ENCODE measurements around the gene AASDH.
"Not testable (repeated sequence)": the region's sequence is repeated elsewhere in the genome, so short reads cannot be mapped to it uniquely, and the experiment has no call there.

Gene AASDH

DNA sequence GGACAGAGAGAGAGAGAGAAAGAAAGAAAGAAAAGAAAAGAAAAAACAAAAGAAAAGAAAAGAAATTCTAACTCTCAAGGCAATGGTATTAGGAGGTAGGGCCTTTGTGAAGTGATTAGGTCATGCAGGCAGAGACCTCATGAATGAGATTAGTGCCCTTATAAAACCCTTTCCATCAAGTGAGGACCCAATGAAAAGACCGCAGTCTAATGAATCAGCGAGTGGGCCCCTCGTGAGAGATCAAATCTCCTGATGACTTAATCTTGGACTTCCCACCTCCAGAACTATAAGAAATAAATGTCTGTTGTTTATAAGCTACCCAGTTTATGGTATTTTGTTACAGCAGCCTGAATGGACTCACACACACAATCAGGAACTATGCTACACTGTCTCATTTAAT lies 16.9 kb downstream of the AASDH start:
- no peak for DNase-seq (ENCODE audit: low read depth)
- TF ChIP-seq POLR2A (IDR thresholded peaks at IDR 0.05; ENCODE audit: extremely low read depth, insufficient read length) (no peak), MYC (IDR thresholded peaks at IDR 0.05; ENCODE audit: low read depth, low read length) (no peak)
- TF ChIP-seq, protein P1, sequence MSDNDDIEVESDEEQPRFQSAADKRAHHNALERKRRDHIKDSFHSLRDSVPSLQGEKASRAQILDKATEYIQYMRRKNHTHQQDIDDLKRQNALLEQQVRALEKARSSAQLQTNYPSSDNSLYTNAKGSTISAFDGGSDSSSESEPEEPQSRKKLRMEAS (IDR thresholded peaks at IDR 0.05; ENCODE audit: low read depth, low read length), result no peak
- TF ChIP-seq, protein P2, sequence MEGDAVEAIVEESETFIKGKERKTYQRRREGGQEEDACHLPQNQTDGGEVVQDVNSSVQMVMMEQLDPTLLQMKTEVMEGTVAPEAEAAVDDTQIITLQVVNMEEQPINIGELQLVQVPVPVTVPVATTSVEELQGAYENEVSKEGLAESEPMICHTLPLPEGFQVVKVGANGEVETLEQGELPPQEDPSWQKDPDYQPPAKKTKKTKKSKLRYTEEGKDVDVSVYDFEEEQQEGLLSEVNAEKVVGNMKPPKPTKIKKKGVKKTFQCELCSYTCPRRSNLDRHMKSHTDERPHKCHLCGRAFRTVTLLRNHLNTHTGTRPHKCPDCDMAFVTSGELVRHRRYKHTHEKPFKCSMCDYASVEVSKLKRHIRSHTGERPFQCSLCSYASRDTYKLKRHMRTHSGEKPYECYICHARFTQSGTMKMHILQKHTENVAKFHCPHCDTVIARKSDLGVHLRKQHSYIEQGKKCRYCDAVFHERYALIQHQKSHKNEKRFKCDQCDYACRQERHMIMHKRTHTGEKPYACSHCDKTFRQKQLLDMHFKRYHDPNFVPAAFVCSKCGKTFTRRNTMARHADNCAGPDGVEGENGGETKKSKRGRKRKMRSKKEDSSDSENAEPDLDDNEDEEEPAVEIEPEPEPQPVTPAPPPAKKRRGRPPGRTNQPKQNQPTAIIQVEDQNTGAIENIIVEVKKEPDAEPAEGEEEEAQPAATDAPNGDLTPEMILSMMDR (IDR thresholded peaks at IDR 0.05; ENCODE audit: low read depth, low read length), result no peak
- H3K4me3 ChIP-seq (ENCODE audit: low read depth, low read length), result no peak overlapping the region

DNA sequence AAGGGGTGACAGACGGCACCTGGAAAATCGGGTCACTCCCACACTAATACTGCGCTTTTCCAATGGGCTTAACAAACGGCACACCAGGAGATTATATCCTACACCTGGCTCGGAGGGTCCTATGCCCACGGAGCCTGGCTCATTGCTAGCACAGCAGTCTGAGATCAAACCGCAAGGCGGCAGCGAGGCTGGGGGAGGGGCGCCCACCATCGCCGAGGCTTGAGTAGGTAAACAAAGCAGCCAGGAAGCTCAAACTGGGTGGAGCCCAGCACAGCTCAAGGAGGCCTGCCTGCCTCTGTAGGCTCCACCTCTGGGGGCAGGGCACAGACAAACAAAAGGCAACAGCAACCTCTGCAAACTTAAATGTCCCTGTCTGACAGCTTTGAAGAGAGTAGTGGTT lies 24.3 kb downstream of the AASDH start:
- H3K4me3 ChIP-seq (ENCODE audit: low read depth, low read length); DNase-seq (ENCODE audit: low read depth): not testable (repeated sequence)

DNA sequence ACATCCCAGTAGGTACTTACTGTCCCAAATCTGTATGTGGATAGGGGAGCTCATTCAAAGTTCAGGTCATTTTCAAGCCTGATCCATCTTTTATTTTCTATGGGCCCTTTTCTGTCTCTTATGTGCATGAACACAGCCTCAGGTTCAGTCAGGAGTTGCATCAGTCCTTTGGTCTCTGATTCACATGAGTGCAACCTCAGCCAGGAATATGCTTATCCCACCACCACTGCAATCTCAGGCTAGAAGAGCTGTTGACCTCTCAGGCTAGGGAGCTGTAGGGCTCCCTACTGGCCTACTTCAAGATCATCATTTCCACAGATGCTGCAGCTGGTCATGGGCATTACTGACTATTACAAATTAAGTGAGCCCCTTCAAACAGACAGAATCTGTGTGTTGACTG lies 27.2 kb downstream of the AASDH start:
- DNase-seq (ENCODE audit: low read depth), result peak; percentile 5
- no peak for TF ChIP-seq POLR2A (IDR thresholded peaks at IDR 0.05; ENCODE audit: extremely low read depth, insufficient read length)
- TF ChIP-seq, protein P2 (IDR thresholded peaks at IDR 0.05; ENCODE audit: low read depth, low read length), result no peak
- no peak for TF ChIP-seq MYC (IDR thresholded peaks at IDR 0.05; ENCODE audit: low read depth, low read length)
- TF ChIP-seq, protein P1 (IDR thresholded peaks at IDR 0.05; ENCODE audit: low read depth, low read length), result no peak
- no peak overlapping the region for H3K4me3 ChIP-seq (ENCODE audit: low read depth, low read length)

DNA sequence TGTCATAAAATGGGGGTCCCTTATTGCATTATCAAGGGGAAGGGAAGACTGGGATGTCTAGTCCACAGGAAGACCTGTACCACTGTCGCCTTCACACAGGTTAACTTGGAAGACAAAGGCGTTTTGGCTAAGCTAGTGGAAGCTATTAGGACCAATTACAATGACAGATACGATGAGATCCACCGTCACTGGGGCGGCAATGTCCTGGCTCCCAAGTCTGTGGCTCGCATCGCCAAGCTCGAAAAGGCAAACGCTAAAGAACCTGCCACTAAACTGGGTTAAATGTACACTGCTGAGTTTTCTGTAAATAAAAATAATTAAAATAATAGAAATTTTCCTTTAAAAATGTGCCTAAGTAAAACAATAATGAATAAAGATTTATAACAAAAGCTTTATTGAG lies 30.6 kb downstream of the AASDH start:
- H3K4me3 ChIP-seq (ENCODE audit: low read depth, low read length), result no peak overlapping the region
- TF ChIP-seq MYC (IDR thresholded peaks at IDR 0.05; ENCODE audit: low read depth, low read length) (no peak), POLR2A (IDR thresholded peaks at IDR 0.05; ENCODE audit: extremely low read depth, insufficient read length) (no peak)
- TF ChIP-seq, protein P1 (IDR thresholded peaks at IDR 0.05; ENCODE audit: low read depth, low read length), result no peak
- TF ChIP-seq, protein P2 (IDR thresholded peaks at IDR 0.05; ENCODE audit: low read depth, low read length), result no peak
- DNase-seq (ENCODE audit: low read depth), result no peak

DNA sequence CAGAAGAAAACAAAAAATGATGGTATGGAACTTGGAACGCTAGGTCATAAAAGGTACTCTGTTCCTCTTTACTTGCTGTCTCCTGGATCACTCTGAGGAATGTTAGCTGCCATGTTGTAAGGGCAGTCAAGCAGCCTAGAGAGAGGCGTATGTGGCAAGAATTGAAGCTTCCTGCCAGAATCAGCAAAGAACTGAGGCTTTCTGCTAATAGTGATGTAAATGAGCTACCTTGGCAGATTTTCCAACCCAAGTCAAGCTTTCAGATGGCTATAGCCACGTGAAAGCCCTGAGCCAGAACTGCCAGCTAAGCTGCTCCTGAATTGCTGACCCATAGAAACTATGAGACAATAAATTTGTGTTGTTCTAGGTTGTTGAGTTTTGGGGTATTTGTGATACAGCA lies 38.7 kb downstream of the AASDH start:
- no peak overlapping the region for H3K4me3 ChIP-seq (ENCODE audit: low read depth, low read length)
- TF ChIP-seq POLR2A (IDR thresholded peaks at IDR 0.05; ENCODE audit: extremely low read depth, insufficient read length) (no peak), MYC (IDR thresholded peaks at IDR 0.05; ENCODE audit: low read depth, low read length) (no peak)
- TF ChIP-seq, protein P2 (IDR thresholded peaks at IDR 0.05; ENCODE audit: low read depth, low read length), result no peak
- TF ChIP-seq, protein P1 (IDR thresholded peaks at IDR 0.05; ENCODE audit: low read depth, low read length), result no peak

DNA sequence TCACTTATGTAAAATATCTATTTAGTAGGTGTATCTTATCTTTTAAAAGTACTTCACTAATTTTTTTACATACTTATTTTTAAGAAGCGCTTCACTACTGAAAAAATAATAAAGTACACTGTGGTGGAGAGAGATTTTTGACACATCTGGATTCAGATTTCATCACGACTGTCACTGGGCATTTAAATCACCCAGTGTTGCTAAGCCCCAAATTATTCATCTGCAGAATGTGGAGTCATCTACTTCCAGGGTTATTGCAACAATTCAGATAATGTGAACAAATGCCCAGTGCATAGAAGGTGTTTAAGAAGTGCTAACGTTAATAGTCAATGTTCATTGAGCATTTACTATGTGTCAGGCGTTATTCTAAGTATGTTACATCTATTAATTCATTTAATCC lies 41.8 kb downstream of the AASDH start:
- H3K4me3 ChIP-seq (ENCODE audit: low read depth, low read length), result no peak overlapping the region
- TF ChIP-seq POLR2A (IDR thresholded peaks at IDR 0.05; ENCODE audit: extremely low read depth, insufficient read length) (no peak), MYC (IDR thresholded peaks at IDR 0.05; ENCODE audit: low read depth, low read length) (no peak)
- TF ChIP-seq, protein P2 (IDR thresholded peaks at IDR 0.05; ENCODE audit: low read depth, low read length), result no peak
- TF ChIP-seq, protein P1 (IDR thresholded peaks at IDR 0.05; ENCODE audit: low read depth, low read length), result no peak
- no peak for DNase-seq (ENCODE audit: low read depth)

More for the DNA sequence above, 38.7 kb downstream of the AASDH start:
- no peak for DNase-seq (ENCODE audit: low read depth)
